ENCODE measurements around the gene HORMAD2.

GRCh38 chr22:30209642-30210041, 129.4 kb downstream of the HORMAD2 start:
- TF ChIP-seq CTCF (IDR thresholded peaks at IDR 0.05) (no peak), POLR2A (IDR thresholded peaks at IDR 0.05) (no peak)

Data from prostate gland (tissue), 2 donors.